HG02571 (cell line): ENCODE measurements around the gene HMGCR.
"Not testable (repeated sequence)": the region's sequence is repeated elsewhere in the genome, so short reads cannot be mapped to it uniquely, and the experiment has no call there.

Experiments used
- ATAC-seq: cut with Tn5 transposase; IDR thresholded peaks from one replicate; pipeline ENCODE4 v1.9.1; 2021; ENCODE audit warnings: mild to moderate bottlenecking, moderate library complexity; ENCODE audit not compliant: unreplicated experiment

Gene HMGCR

GRCh38 chr5:75336615-75337336 is at the start of gene HMGCR:
HMGCR (plus strand) TSS chr5:75337220; CDS start chr5:75342606, 5,386 bp downstream.
- peak; percentile 99 for ATAC-seq

DNA sequence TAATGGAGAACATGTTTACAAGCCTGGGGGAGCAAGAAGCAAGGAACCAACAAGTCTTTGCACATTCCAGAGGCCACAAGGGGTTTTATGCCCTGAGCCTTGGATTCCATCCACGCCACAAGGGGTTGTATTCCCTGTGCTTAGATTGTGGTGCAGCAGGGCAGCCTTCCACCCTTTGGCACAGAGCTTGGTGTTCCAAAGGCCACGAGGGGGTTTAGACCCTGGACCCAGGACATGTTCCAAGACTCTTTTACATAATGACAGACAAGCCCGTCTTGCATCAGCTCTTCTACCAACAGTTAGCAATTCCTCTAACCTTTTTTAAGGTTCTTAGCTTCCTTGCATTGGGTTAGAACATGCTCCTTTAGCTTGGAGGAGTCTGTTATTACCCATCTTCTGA is 45.2 kb upstream of the HMGCR start:
- ATAC-seq: not testable (repeated sequence)

- ATAC-seq: no peak
Measured at GRCh38 chr5:75300084-75300483, 36.9 kb upstream of the HMGCR start.

DNA sequence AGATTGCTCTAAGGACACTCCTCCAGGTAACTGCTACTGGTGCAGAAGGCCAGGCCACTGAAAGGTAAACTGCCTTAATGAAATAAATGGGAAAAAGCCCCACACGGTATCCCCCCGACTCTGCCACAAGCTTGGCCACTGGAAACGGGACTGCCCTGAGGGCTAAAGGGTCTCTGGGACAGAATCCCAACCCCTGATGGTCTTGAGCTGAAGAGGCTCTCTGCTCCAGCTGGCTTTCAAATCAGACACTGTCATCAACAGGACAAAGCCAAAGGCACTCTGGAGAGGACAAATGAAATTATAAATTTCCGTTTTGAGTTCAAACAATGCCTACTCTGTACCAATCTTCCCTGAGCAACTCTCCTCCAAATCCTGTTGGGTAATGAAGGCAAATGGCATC is 33.6 kb upstream of the HMGCR start:
- ATAC-seq: no peak

DNA sequence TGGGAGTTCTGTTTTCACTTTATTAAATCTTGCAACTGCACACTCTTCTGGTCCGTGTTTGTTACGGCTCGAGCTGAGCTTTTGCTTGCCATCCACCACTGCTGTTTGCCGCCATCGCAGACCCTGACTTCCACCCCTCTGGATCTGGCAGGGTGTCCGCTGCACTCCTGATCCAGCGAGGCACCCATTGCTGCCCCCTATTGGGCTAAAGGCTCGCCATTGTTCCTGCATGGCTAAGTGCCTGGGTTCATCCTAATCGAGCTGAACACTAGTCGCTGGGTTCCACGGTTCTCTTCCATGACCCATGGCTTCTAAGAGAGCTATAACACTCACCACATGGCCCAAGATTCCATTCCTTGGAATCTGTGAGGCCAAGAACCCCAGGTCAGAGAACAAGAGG is 32.5 kb upstream of the HMGCR start:
- not testable (repeated sequence) for ATAC-seq

DNA sequence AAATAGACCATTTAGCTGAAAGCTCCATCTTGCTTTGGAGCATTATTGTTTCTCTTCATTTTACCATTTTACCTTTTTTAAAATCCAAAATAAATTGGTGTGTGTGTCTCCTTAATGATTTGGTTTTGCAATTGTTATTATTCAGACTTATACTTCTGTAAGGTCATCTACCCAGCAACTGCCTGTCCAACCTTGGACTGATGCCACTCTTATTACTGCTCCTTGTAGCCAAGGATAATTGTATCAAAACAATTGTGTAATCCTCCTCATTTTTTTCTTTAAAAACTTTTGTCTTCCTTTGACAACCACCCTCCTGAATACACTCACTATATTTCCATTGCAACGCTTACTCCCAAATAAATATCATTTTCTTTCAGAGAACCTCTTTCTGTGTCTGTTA is 30.3 kb upstream of the HMGCR start:
- no peak for ATAC-seq

- ATAC-seq: no peak
Measured at GRCh38 chr5:75310212-75310611, 26.8 kb upstream of the HMGCR start.

- ATAC-seq: not testable (repeated sequence)
Measured at GRCh38 chr5:75319148-75319547, 17.9 kb upstream of the HMGCR start.

DNA sequence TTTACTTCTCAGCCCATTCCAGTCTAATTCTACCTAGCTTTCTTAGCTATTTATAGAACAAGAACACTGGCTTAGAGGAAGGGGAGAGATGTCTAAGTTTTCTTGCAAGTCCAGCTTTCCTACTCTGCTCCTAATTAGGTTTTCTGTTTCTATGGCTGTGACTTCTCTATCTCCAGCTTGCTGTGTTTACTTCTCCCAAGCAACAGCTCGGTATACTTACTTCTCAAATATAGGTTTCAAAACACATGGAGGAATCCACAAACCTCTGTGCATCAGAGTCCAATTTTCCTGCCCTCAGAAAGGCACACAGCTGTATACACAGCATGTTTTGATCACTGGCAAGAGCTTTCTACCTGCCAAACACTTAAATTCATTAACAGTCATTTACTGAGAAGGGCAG is 17.4 kb upstream of the HMGCR start:
- ATAC-seq: no peak

- ATAC-seq: no peak
Measured at GRCh38 chr5:75320371-75320770, 16.6 kb upstream of the HMGCR start.

GRCh38 chr5:75322066-75322465 is 15.0 kb upstream of the HMGCR start:
- no peak for ATAC-seq

DNA sequence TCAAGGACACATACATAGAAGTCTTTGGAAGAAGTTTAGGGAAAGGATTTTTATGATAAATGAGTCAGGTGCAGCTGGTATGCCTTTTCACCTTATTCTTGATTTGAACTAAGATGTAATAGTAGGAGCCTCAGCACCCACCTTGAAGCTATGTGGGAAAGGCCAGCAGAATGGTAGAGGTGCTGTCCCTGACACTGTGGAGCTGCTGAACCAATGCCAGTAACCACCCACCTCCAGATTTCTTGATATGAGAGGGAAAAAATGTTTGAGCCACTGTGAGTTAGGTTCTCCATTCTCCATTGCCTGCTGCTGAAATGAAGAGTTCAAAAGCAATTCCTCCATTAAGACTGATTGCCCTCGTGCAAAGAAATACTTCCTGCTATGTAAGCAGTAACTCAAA is 12.2 kb upstream of the HMGCR start:
- ATAC-seq: no peak

DNA sequence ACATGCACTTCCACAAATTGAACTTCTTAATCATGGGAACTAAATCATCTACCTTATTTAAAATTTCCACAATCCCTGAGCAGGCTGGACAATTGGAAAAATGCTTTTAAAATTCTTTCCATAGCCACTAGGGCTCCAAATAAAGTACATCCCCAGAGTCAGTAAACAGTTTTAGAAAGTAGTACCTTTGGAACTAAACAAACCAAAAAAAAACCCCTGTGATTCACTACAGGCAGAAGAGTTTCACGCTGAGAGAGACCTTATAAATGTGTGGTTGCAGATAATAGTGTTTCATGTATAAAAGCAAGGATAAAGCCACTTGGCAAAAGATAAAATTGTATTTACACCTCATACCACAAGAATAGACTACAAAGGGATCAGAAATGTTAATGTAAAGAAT is 11.8 kb upstream of the HMGCR start:
- ATAC-seq: no peak

- ATAC-seq: no peak
Measured at GRCh38 chr5:75330404-75330803, 6.6 kb upstream of the HMGCR start.

- no peak for ATAC-seq
Measured at GRCh38 chr5:75331095-75332090, 5.6 kb upstream of the HMGCR start.

DNA sequence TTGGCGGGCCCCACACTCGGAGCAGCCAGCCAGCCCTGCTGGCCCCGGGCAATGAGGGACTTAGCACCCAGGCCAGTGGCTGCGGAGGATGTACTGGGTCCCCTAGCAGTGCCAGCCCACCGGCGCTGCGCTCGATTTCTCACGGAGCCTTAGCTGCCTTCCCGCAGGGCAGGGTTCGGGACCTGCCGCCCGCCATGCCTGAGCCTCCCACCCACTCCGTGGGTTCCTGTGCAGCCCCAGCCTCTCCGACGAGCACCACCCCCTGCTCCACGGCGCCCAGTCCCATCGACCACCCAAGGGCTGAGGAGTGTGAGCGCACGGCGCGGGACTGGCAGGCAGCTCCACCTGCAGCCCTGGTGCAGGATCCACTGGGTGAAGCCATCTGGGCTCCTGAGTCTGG is 3.3 kb upstream of the HMGCR start:
- not testable (repeated sequence) for ATAC-seq

DNA sequence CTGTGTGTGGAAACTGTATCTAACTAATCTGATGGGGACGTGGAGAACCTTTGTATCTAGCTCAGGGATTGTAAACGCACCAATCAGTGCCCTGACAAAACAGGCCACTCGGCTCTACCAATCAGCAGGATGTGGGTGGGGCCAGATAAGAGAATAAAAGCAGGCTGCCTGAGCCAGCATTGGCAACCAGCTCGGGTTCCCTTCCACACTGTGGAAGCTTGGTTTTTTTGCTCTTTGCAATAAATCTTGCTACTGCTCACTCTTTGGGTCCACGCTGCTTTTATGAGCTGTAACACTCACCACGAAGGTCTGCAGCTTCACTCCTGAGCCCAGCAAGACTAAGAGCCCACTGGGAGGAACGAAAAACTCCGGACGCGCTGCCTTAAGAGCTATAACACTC is 2.6 kb upstream of the HMGCR start:
- ATAC-seq: not testable (repeated sequence)

DNA sequence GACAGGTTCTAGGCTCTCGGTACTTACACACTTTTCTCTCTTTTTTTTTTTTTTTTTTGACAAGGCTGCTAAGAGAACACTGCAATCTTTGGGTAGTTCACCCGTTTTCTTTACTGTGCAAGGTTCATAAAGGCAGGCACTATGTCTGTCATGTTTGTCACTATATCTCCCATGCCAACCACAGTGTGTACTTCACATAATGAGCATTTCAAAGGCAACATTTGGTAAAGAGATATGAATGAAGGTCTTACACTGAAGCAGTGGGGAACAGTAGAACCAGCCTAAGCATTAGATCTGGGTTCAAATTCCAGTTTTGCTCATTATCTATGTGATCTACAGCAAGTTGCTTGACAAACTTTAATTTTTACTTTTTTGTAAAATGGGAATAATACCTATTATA is 1.5 kb upstream of the HMGCR start:
- no peak for ATAC-seq

DNA sequence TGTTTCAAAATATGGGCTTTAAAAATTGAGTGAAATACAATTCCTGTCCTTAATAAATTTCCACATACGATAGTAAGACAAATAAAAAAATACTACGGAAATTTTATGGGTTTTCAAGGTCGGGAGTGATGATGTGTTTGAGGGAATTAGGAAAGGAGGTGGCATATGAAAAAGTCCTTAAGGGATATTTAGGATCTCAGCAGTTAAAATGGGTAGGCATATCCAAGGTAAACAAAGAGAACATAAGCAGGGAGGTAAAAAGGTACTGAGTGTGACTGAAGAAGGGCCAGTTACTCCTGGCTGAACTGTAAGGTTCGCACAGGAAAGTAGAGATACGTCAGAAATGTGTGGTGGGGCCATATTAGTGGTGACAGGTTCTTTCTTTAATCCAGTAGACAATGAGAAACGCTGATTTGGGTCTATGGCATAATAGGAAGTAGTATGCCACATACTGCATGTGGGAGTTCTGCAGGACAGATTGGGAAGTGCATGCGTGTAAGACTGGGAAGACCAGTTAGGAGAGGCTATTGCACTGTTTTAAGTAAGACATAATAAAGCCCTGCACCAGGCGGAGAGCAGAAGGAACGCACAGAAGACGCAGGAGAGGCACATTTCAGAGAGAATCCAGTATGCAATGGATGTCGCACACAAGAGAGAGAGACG is 937 bp upstream of the HMGCR start:
- peak; percentile 0 for ATAC-seq

DNA sequence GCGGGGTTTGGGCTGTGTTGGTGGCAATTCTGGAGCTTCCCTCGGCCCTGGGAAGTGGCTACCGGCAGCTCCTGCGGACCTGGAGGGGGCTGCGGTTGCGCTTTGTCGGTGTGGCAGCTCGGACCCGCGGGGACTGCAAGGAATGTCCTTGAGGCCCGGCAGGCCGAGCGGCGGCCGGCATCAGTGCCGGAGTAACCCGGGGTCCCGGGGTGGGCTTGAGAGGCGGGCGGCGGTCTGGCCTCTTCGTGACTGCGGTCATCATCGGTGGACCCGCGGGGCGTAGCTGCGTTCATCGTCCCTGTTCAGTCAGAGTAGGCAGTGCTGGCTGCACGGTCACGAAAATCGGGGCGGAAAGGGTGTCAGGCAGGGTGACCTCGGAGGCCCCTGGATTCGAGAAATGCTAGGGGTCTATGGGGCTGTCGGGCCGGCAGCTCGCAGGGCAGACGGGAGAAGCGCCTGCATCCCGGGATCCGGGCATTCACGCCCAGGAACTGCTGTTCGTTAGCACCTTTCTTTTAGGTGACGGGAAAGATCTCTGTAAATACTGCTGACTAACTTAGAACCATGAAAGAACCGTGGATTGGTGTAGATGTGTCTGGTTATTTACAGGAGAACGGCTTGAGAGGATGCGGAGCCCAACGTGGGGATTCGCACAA is 474 bp downstream of the HMGCR start:
- peak; percentile 1 for ATAC-seq

DNA sequence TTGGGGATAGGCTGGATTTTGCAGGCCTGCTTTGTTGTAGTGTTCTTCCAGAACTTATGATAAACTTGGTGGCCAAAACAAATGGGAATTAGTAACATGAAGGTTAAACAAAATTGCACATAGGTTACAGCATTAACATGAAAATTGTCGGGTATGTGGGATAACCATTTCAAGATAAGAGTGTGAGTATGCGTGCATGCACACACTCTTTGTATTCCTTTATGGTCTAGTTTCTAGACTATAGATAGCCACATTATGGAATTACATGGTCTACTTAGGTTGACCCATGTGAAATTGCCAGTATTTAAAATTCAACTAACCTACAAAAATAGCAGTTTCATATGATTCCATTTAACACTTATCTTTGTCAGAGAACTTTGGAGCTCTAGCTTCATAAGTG is 1.4 kb downstream of the HMGCR start:
- ATAC-seq: no peak
